ENCODE results near the gene AFAP1. TPM values are rescaled to one million over a fixed set of nuclear protein-coding genes. Genes with fewer than 3 reads are reported as not detected.

AFAP1 gene
- total RNA-seq, 1 experiment from 2014 or later = 27.6 TPM

DNA sequence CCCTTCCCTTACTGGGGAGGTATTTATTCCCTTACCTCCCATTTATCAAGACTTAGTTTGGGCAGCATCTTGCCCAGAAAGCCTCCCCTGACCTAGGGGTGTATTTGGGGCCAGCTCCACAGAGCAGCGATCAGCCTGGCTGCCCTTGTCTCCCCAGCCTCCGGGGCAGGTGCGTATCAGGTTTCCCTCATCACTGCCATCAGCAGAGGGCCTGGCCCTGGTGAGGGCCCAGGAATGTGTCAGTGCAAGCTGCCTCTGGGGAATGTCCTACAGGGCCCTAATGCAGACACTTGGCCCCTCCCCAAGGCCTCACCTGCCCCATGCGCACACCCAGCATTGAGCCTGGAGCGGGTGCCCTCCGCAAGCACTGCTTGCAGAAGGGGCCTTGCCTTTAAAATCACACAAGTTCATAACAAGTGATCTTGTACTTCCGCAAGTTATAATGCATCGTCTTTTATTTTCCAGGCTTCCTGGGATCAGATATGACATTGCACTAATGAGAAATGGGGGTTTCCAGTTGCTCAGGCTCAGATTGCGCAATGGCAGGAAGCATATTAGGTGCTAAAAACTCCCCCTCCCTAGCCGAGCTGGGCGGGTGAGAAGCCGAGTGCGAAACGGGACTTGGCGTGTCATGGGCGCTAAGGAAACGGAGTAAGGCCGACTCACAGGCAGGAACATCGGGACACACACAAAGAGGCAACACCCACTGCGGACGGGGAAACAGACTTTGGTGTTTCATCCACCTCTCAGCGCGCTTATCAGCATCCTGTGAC is 25.4 kb upstream of the AFAP1 start:
- POLR2A ChIA-PET = no interaction called here

DNA sequence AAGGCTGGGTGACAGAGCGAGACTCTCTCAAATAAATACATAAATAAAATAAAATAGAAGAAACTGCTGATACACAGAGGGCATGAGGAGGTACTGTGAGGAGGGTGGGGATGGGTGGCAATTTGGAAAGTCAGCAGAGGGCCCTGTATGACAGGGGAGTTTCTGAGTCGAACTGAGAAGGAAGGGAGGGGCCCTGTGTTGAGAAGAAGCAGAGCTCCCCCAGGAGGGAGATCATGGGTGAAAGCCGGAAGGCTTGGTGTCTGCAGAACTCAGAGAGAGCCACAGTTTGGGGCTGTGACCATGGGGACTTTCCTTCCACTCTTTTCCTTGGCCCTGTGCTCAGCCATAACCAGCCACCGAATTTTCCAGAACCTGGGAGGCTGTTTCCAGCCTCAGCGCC is 24.8 kb upstream of the AFAP1 start:
- no peak overlapping the region for H3K4me3 Mint-ChIP-seq (ENCODE audit: unreplicated experiment)
- peaks cover 13% of the 10 kb centered on the region for H3K4me1 ChIP-seq

More for the DNA sequence above, 25.4 kb upstream of the AFAP1 start:
- CTCF ChIA-PET = interaction anchor here (0.6 kb wide), 1 partner anchor 53 kb away, joined by 3 read pairs; no protein-coding TSS in a partner anchor
- Mint-ChIP-seq H3K4me1 (ENCODE audit: low read depth, unreplicated experiment) (peaks cover 15% of the 10 kb centered on the region), H3K27ac (ENCODE audit: unreplicated experiment) (no peak overlapping the region), H3K27me3 (ENCODE audit: insufficient read depth, unreplicated experiment) (no peaks in the 10 kb centered on the region), H3K4me3 (ENCODE audit: unreplicated experiment) (no peak overlapping the region), H3K36me3 (ENCODE audit: insufficient read depth, unreplicated experiment) (peaks cover 5% of the 10 kb centered on the region), H3K9me3 (ENCODE audit: unreplicated experiment) (no peaks in the 10 kb centered on the region)
- Histone ChIP-seq H3K36me3 (ENCODE audit: control insufficient read depth, insufficient read depth, low read length) (no peaks in the 10 kb centered on the region), H3K4me3 (ENCODE audit: low read depth, low read length) (no peak overlapping the region), H3K27me3 (replicated peaks; ENCODE audit: control insufficient read depth, insufficient read depth, low read length) (no peaks in the 10 kb centered on the region), H3K4me1 (peaks cover 19% of the 10 kb centered on the region), H3K9me3 (no peaks in the 10 kb centered on the region)
- TF ChIP-seq, protein P1, sequence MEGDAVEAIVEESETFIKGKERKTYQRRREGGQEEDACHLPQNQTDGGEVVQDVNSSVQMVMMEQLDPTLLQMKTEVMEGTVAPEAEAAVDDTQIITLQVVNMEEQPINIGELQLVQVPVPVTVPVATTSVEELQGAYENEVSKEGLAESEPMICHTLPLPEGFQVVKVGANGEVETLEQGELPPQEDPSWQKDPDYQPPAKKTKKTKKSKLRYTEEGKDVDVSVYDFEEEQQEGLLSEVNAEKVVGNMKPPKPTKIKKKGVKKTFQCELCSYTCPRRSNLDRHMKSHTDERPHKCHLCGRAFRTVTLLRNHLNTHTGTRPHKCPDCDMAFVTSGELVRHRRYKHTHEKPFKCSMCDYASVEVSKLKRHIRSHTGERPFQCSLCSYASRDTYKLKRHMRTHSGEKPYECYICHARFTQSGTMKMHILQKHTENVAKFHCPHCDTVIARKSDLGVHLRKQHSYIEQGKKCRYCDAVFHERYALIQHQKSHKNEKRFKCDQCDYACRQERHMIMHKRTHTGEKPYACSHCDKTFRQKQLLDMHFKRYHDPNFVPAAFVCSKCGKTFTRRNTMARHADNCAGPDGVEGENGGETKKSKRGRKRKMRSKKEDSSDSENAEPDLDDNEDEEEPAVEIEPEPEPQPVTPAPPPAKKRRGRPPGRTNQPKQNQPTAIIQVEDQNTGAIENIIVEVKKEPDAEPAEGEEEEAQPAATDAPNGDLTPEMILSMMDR (IDR thresholded peaks at IDR 0.05; ENCODE audit: insufficient read depth in 1 of 2, low read depth in 1 of 2, low read length in 1 of 2, severe bottlenecking in 1 of 2, unreplicated experiment in 1 of 2) = no peak
- intact Hi-C loops (cut with micrococcal nuclease; ENCODE audit: unreplicated experiment) = no loop called here
- no TSS peak for BruUV-seq (replicated peaks)
- no peak for DNase-seq

DNA sequence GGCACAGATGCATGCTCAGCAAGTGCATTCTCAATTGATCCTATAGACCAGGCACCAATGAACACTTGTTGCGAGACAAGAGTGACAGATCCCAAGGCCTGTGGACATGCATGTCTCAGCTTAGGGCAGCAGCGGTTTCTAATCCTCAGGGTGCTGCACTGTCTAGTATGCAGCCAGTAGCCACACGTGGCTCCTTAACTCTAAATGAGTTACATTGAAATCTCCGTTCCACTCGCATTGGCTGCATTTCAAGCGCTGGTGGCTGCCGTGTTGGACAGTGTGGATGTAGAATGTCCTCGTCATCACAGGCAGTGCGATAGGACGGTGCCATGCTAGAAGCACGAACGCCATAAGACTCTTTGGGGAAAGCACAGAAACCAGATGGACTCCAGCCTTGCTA is 24.0 kb upstream of the AFAP1 start:
- H3K36me3 Mint-ChIP-seq (ENCODE audit: insufficient read depth, unreplicated experiment) = no peaks in the 10 kb centered on the region
- no peak overlapping the region for H3K27ac Mint-ChIP-seq (ENCODE audit: unreplicated experiment)
- no TSS peak for BruUV-seq (replicated peaks)
- intact Hi-C loops (cut with micrococcal nuclease; ENCODE audit: unreplicated experiment) = no loop called here
- 0 out of 2 replicates have a peak, but pooled peaks cover 9% of the 10 kb centered on the region for H3K4me1 ChIP-seq
- H3K4me3 Mint-ChIP-seq (ENCODE audit: unreplicated experiment) = no peak overlapping the region
- H3K4me1 Mint-ChIP-seq (ENCODE audit: low read depth, unreplicated experiment) = peaks cover 6% of the 10 kb centered on the region
- no peaks in the 10 kb centered on the region for H3K9me3 Mint-ChIP-seq (ENCODE audit: unreplicated experiment)
- H3K9me3 ChIP-seq = no peaks in the 10 kb centered on the region
- no peaks in the 10 kb centered on the region for H3K27me3 ChIP-seq (replicated peaks; ENCODE audit: control insufficient read depth, insufficient read depth, low read length)
- ChIA-PET POLR2A (no interaction called here), CTCF (no interaction called here)
- no peak overlapping the region for H3K4me3 ChIP-seq (ENCODE audit: low read depth, low read length)
- H3K36me3 ChIP-seq (ENCODE audit: control insufficient read depth, insufficient read depth, low read length) = no peaks in the 10 kb centered on the region
- TF ChIP-seq, protein P1 (IDR thresholded peaks at IDR 0.05; ENCODE audit: insufficient read depth in 1 of 2, low read depth in 1 of 2, low read length in 1 of 2, severe bottlenecking in 1 of 2, unreplicated experiment in 1 of 2) = no peak
- no peaks in the 10 kb centered on the region for H3K27me3 Mint-ChIP-seq (ENCODE audit: insufficient read depth, unreplicated experiment)
- DNase-seq = no peak

More for the DNA sequence above, 24.8 kb upstream of the AFAP1 start:
- Histone ChIP-seq H3K4me3 (ENCODE audit: low read depth, low read length) (no peak overlapping the region), H3K27me3 (replicated peaks; ENCODE audit: control insufficient read depth, insufficient read depth, low read length) (no peaks in the 10 kb centered on the region), H3K9me3 (no peaks in the 10 kb centered on the region), H3K36me3 (ENCODE audit: control insufficient read depth, insufficient read depth, low read length) (no peaks in the 10 kb centered on the region)
- no TSS peak for BruUV-seq (replicated peaks)
- H3K27ac Mint-ChIP-seq (ENCODE audit: unreplicated experiment) = no peak overlapping the region
- POLR2A ChIA-PET = no interaction called here
- H3K36me3 Mint-ChIP-seq (ENCODE audit: insufficient read depth, unreplicated experiment) = no peaks in the 10 kb centered on the region
- intact Hi-C loops (cut with micrococcal nuclease; ENCODE audit: unreplicated experiment) = no loop called here
- peaks cover 9% of the 10 kb centered on the region for H3K4me1 Mint-ChIP-seq (ENCODE audit: low read depth, unreplicated experiment)
- no peak for DNase-seq
- no peaks in the 10 kb centered on the region for H3K9me3 Mint-ChIP-seq (ENCODE audit: unreplicated experiment)
- CTCF ChIA-PET = no interaction called here
- TF ChIP-seq, protein P1 (IDR thresholded peaks at IDR 0.05; ENCODE audit: insufficient read depth in 1 of 2, low read depth in 1 of 2, low read length in 1 of 2, severe bottlenecking in 1 of 2, unreplicated experiment in 1 of 2) = no peak
- H3K27me3 Mint-ChIP-seq (ENCODE audit: insufficient read depth, unreplicated experiment) = no peaks in the 10 kb centered on the region

Data from Caco-2 (cell line).